Measurements from ENCODE around the gene LCOR.

LCOR gene

DNA sequence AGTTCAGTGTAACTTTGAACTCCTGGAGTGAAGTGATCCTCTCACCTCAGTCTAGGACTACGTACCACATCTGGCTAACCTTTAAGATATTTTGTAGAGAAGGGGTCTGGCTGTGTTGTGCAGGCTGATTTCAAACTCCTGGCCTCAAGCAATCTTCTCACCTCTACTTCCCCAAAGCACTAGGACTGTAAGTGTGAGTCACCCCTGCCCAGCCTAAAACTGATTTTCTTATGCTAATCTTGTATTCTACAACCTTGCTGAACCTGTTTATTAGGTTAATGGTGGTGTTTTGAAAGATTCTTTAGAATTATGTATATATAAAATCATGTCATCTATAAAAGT lies 58.0 kb downstream of the LCOR start:
- no peak for DNase-seq (ENCODE audit: low read depth)

DNA sequence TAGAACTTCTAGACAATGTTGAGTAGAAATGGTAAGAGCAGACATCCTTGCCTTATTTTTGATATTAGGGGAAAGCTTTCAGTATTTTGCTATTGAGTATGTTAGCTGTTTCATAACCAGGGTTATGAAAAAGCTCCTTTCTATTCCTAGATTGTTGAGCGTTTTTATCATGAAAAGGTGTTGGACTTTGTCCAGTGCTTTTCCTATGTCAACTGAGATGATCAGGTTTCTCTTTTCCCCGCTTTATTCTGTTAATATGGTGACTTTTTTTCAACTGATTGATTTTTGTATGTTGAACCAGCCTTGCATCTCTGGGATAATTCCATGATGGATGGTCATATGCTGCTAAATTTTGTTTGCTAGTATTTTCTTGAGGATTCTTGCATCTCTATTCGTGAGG lies 58.5 kb downstream of the LCOR start:
- DNase-seq (ENCODE audit: low read depth): no peak

DNA sequence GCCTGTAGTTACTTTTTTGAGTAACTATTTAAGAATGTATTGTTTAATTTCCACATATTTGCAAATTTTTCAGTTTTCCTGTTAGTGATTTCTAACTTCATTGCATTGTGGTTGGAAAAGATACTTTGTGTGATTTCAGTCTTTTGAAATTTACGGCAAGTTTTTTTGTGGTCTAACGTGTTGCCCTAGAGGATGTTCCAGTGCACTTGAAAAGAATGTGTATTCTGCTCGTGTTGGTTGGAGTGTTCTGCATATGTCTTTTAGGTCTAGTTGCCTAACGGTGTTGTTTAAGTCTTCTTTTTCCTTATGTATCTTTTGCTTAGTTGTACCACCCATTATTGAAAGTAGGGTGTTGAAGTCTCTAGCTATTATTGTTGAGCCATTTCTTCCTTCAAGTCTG lies 59.7 kb downstream of the LCOR start:
- DNase-seq (ENCODE audit: low read depth): no peak

DNA sequence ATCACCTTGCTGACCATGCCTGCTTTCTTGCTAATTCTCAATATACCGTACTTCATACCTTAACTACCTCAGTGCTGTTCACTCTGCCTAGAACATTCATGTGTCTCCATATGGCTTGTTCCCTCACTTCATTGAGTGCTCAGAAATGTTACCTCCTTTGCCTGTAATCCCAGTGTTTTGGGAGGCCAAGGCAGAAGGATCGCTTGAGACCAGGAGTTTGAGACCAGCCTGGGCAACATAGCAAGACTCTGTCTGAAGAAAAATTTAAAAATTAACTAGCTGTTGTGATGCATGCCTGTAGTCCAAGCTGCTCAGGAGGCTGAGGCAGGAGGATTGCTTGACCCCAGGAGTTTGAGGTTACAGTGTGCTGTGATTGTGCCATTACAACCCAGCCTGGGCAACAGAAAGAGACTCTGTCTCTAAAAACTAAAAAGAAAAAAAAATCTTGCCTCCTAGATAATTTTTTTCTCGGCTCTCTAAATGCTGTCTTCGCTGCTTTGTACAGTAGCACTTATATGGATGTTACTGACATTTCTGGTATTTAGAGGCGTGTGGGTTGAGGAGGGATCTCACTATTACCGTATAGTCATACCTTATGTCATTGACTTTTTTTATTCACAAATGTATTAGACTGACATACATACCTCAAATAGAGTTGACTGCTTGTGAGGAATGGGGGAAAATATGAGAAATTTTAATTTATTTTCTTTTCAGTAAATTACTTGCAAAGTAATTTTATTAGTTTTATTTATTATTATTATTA lies 63.7 kb downstream of the LCOR start:
- no peak for DNase-seq (ENCODE audit: low read depth)

DNA sequence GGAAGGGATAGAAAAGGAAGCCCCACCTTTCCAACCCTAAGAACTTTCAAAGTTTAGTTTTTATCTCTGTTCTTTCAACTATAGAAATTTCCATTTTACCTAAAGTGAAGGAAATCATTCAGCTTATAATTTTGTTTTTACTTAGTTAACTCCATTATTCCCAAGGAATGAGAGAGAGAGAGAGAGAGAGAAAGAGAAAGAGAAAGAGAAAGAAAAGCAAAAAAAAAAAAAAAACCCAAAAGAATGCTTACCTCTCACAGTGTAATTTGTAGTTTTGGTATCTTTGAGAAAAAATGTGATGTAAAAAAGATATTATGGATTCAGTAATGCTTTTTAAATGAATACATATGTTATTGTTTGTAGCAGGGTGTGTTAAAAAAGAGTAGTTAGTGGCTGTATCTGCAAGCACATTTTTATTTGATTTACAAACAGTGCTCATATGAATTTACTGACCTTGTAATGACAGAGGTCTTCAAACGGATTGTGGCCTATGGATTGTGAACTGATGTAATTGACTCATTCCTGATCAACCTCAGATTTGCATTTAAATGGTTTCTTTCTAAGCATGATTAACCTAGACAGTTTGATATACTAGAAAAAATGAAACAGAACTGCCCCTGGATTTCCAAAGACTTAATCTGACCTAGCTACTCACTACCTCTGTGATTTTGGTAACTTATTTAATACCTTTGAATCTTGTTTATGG lies 64.9 kb downstream of the LCOR start:
- DNase-seq (ENCODE audit: low read depth): no peak

DNA sequence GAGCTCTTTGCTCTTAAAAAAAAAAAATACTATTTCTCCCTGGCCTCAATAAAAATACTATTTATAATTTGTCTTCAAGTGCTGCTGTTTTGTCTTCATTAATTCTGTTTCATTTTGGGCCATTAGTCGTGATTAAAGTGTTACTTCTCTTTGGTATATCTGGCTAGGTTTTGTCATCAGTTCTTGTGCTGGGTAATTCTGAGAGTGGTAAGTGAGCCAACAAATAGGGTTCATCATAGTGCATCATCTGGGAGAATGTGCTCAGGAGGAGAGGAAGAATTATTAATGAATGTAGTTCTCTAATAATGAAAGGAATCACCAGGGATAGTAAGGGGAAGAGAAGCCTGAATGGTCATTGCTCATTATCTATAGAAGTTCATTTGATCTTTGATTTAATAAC lies 70.0 kb downstream of the LCOR start:
- no peak for DNase-seq (ENCODE audit: low read depth)

DNA sequence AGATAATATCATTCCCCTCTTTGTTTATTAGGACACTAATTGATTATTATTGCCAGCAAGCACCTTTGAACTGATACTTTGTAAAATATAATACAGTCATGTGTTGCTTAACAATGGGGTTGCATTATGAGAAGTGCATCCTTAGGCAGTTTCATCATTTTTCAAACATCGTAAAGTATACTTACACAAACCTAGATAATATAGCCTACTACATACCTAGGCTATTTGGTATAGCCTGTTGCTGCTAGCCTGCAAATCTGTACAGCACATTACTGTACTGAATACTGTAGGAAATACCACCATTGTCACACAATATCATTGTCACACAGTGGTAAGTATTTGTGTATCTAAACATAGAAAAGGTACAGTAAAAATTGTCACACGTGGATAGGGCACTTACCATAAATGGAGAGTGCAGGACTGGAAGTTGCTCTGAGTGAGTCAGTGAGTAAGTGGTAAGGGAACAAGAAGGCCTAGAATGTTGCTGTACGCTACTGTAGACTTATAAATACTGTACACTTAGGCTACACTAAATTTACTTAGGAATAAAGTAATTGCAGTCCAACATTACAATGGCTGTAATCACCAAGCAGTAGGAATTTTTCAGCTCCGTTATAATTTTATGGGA lies 70.7 kb downstream of the LCOR start:
- no peak for DNase-seq (ENCODE audit: low read depth)

DNA sequence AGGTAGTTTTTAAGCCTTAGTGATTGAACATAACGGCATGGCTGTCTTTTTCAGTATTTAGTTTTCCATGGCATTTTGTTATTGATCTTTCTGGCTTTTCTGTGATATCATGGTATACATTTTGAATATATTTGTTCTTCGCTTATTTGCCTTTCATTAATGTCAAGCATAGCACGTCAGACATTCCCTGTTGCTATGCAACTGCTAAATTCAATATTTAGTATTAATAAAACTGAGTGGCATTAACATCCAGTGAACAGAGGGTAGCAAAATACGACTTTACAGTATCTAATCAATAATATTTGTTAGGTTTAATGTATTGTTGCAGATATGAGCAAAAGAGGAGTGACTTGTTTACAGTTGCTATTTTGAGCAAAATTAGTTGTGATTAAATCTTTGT lies 72.5 kb downstream of the LCOR start:
- no peak for DNase-seq (ENCODE audit: low read depth)

DNA sequence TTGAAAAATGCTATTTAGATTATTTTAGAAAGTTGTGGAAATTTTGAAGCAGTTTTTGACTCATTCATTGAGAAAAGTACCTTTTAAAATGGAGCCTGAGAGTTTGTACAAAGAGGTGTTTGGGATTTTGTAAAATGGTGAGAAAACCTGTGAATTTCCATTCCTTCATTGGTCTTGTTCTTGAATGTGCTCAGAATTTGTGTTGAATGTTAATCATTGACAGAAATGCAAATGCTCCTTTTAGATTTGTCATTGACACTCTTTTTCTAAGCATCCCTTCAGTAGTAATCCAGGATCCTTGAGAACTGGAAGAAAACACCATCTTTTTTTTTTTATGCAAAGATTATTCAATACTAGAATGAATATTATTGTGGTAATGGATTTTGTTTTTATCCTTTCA lies 74.8 kb downstream of the LCOR start:
- DNase-seq (ENCODE audit: low read depth): no peak

DNA sequence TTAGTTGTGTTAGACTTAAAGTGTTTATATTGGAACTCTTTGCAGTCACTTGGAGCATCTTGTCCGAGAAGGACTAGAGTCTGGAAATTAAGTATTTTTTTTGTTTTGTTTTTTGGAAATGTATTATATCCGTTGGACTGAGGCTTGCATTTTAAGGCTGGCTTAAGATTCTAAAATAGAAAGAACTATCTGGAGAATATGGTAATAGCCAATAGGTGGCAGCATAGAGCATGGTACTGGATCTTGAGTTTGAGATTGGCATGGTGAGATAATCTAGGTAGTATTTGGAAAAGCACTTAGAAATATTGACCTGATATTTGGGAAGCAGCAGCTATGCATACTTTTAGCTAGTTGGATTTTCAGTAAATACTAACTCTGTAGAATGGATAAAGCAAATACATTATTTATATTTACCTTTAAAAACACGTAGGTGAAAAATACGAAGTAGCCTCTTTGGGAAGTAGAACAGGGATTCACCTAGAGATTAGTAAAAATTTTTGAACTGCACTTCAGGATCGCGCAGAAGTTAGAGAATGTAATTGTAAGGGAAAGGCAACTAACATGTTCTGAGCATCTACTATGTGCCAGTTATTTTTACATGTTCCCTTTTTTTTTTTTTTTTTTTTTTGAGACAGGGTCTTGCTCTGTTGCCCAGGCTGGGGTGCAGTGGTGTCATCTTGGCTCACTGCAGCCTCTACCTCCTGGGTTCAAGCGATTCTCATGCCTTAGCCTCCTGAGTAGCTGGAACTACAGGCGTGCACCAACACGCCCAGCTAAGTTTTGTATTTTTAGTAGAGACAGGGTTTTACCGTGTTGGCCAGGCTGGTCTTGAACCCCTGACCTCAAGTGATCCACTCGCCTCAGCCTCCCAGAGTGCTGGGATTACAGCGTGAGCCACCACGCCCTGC lies 78.6 kb downstream of the LCOR start:
- no peak for DNase-seq (ENCODE audit: low read depth)

DNA sequence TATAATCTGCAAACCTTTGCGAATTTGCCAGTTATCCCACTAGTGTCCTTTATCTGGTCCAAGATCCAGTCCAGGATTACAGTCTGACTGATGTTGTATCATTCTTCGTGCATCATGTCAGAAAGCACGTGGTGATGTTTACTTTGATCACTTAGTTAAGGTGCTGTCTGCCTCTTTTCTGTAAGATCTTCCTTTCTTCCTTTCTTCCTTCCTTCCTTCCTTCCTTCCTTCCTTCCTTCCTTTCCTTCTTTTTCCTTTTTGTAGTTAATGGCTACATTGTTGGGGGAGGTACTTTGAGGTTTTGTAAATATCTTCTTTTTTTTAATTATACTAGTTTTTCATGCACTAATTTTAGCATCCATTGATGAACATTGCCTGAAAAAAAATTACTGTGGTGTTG lies 80.3 kb downstream of the LCOR start:
- DNase-seq (ENCODE audit: low read depth): no peak

DNA sequence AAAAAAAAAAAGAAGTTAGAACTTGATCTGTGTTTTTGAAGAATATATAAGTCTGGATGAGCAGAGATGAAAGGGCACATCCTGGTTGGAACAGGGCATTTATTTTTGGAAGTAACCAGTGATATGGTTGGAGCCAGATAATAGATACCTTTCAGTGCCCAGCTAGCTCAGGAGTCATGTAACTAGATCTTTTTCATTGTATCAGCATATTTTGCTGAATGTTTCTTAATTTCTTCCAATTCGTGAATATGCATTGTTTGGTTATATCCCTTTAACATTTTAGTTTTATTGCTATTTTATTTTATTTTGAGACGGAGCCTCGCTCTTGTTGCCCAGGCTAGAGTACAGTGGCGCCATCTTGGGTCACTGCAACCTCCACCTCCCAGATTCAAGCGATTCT lies 81.8 kb downstream of the LCOR start:
- DNase-seq (ENCODE audit: low read depth): no peak

DNA sequence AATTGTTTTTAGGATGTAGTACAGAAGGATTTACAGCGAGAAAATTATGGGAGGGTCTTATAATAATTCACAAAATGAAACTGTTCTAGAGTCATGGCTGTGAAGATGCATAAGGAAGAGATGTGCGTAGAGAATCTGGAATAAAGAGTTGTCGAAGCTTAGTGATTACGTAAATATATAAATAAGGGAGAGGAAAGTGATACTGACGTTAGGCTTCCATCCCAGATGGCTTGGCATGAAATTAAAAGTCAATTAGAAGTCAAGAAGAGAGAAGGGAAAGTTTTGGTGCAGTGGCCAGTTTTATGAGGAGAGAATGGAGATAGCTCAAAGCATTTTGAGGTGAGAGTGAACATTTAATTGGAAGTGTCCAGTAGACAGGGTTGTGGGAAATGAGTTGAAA lies 85.5 kb downstream of the LCOR start:
- no peak for DNase-seq (ENCODE audit: low read depth)

DNA sequence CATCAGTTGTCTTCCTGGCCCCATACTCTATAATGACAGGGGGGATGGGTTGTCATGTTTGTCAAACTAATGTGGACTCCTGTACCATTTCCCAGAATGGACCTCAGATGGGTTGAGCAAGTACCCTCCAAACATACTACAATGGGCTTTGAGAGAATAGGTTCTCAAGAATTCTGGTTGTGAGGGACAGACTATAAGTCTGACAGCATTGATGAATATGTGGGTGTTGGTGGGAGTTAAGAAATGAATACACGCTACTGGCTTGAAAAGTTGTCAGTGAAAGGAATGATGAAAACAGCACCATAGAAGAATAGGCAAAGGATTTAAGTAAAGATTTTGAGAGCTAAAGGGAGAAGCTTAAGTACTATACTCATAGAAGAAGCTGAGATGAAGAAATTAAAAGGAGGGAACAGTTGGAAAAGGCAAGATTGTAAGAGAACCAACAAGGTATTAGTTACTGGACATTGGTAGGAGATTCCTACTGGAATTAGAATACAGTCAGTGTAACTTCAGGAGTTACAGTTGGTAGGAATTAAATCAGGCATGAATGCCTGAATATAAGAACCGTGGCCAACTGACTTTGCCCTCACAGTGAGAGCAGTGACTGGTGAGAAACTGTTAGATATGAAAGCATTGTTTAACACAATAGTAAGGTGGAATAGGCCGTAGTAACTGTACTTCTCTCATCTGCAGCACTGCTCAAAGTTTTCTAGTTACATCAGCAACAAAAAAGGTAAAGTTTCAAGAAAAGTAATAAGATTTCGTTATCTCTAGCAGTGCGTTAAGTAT lies 86.3 kb downstream of the LCOR start:
- DNase-seq (ENCODE audit: low read depth): no peak

DNA sequence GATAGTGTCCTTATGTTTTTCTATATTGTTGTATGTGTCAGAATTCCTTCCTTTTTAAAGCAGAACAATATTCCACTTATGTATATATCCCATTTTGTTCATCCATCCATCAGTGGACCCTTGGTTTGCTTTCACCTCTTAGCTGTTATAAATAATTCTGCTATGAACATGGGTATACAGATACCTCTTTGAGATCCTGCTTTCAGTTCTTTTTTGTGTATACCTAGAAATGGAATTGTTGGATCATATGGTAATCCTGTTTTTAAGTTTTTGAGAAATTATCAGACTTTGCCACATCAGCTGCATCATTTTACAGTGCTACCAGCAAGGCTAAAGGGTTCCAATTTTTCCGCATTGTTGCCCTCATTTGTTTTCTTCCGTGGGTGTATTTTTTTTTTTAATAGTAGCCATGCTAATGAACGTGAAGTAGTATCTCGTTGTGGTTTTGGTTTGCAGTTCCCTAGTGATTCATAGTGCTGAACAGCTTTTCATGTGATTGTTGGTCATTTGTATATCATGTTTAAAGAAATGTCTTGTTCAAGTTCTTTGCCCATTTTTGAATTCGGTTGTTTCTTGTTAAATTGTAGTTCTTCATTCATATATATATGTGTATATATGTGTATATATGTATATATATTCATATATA lies 87.8 kb downstream of the LCOR start:
- DNase-seq (ENCODE audit: low read depth): no peak

DNA sequence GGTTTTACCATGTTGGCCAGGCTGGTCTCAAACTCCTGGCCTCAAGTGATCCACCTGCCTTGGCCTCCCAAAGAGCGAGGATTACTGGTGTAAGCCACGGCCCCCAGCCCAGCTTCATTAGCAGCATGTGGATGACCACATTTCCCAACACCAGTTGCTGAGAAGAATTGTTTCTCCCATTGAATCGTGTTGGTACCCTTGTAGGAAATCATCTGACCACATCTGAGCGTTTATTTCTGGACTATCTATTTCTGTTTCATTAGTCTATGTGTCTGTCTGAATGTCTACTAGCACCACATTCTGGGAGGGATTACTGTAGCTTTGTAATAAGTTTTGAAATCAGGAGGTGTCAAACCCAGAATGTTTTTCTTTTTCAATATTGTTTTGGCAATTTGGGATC lies 89.6 kb downstream of the LCOR start:
- no peak for DNase-seq (ENCODE audit: low read depth)

DNA sequence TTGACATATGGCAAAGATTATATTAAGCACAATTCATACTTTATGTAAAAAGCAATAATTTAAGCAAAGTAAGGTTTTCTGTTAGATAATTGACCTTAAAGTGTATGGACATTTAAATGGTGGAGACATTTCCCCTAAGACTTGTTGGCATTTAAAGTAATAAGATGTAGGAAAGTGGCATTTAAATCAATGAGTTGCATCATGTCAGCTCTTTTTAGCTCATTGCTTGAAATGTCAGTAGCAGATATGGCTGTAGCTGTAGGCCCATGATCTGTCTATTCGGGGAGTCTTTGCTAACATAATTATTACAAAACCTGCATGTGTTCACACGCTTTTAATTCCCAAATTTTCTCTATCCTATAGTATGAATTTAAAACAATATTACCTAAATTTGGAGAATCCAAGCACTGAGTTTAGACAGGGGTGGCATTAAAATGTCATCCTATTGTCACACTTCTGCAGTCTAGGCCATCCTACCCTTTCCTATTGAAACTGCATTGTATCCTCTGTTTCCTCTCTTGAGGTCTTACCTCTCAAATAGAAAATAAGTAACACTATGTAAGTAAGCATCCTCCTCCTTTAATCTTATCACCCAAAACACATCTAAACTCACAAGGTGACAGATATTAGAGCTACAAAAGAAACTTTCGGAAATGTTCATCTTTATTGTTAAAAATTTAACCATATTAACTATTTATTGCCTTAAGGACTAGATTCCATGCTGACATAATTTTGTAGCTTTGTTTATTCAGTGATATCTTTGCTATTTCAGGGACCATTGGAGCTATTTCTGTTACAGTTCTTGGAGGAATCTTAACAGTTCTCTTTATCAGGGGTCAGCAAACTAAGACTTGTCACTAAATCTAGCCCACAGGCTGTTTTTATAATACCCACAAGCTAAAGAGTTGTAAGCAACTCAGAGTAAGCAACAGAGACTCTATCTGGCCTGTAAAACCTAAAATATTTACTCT lies 91.2 kb downstream of the LCOR start:
- DNase-seq (ENCODE audit: low read depth): no peak

DNA sequence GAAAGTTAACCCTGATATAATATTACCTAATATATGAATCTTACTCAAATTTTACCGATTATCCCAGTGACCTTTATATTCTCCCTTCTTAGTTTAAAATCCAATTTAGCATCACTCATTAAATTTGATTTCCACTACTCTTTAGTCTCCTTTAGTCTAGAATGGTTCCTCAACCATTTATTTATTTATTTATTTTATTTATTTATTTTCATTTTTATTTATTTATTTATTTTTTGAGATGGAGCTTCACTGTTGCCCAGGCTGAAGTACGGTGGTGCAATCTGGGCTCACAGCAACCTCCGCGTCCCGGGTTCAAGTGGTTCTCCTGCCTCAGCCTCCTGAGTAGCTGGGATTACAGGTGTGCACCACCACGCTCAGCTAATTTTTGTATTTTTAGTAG lies 92.8 kb downstream of the LCOR start:
- no peak for DNase-seq (ENCODE audit: low read depth)

DNA sequence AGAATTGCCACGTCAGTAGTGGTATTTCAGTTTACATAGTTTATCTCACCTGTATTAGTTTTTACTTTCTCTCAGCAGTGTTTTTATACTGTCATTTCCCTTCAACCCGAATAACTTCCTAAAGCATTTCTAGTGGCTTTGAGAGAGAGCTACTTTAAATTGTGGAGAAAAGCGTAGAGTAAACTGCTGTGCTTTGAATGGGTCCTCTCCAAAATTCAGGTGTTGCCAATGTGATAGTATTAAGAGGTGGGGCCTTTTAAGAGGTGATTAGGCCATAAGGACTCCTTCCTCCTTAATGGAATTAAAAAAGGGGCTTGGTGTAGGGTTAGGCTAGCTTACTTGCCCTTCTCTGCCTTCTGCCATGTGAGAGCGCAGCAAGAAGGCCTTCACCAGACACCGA lies 98.4 kb downstream of the LCOR start:
- no peak for DNase-seq (ENCODE audit: low read depth)

DNA sequence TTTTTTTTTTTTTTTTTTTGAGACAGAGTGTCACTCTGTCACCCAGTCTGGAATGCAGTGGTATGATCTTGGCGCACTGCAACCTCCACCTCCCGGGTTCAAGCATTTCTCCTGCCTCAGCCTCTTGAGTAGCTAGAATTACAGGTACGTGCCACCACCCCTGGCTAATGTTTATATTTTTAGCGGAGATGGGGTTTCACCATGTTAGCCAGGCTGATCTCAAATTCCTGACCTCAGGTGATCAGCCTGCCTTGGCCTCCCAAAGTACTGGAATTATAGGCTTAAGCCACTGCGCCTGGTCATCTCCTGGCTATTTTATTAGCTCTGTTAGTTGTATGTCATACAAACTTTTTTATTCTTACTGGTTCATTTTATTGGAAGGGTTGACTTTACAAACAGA lies 103.0 kb downstream of the LCOR start:
- no peak for DNase-seq (ENCODE audit: low read depth)
